ENCODE measurements around the gene BPIFA3. TPM values are rescaled to one million over a fixed set of nuclear protein-coding genes. Genes with fewer than 3 reads are reported as not detected.

BPIFA3 gene
- total and polyA plus RNA-seq, 2 of the 13 experiments (the other 11 are each of a cell fraction or from before 2014, with no cell fraction given), result not detected

- TF ChIP-seq IRF2 (CRISPR knock-in tag; IDR thresholded peaks at IDR 0.05) (peak; percentile 83), RARG (CRISPR knock-in tag; IDR thresholded peaks at IDR 0.05; ENCODE audit: low read depth) (no peak), ZNF138 (CRISPR knock-in tag; IDR thresholded peaks at IDR 0.05; ENCODE audit: low read depth) (no peak), ZSCAN25 (CRISPR knock-in tag; IDR thresholded peaks at IDR 0.05) (peak; percentile 47; the same call in 1 of the 2 replicates), MED1 (CRISPR knock-in tag; IDR thresholded peaks at IDR 0.05) (peak; percentile 51; the same call in 1 of the 2 replicates), HMGXB3 (CRISPR knock-in tag; IDR thresholded peaks at IDR 0.05; ENCODE audit: borderline replicate concordance) (peak; percentile 46; the same call in 1 of the 2 replicates), FOXA1 (IDR thresholded peaks at IDR 0.05) (no peak), FOXA1 (CRISPR knock-in tag; IDR thresholded peaks at IDR 0.05) (peak; percentile 21; the same call in 1 of the 2 replicates), ZMYM4 (CRISPR knock-in tag; IDR thresholded peaks at IDR 0.05) (peak; percentile 31; the same call in 1 of the 2 replicates), ERF (CRISPR knock-in tag; IDR thresholded peaks at IDR 0.05) (peak; percentile 93), SP5 (CRISPR knock-in tag; IDR thresholded peaks at IDR 0.05; ENCODE audit: borderline replicate concordance, low read depth) (peak; percentile 33; the same call in 1 of the 2 replicates), SNAPC2 (CRISPR knock-in tag; IDR thresholded peaks at IDR 0.05) (0 out of 2 replicates have a peak, but pooled peaks have one; percentile 45), RELA (CRISPR knock-in tag; IDR thresholded peaks at IDR 0.05) (0 out of 2 replicates have a peak, but pooled peaks have one; percentile 51), ZNF740 (CRISPR knock-in tag; IDR thresholded peaks at IDR 0.05) (peak; percentile 28; the same call in 1 of the 2 replicates), HNF1A (IDR thresholded peaks at IDR 0.05; ENCODE audit: low read depth) (no peak), HNF1A (CRISPR knock-in tag; IDR thresholded peaks at IDR 0.05; ENCODE audit: borderline replicate concordance) (no peak), ZNF570 (CRISPR knock-in tag; IDR thresholded peaks at IDR 0.05; ENCODE audit: borderline replicate concordance) (no peak), SMC3 (IDR thresholded peaks at IDR 0.05; ENCODE audit: low read length) (peak; percentile 100), ZNF264 (CRISPR knock-in tag; IDR thresholded peaks at IDR 0.05) (peak; percentile 27; the same call in 1 of the 2 replicates), FOXK1 (CRISPR knock-in tag; IDR thresholded peaks at IDR 0.05; ENCODE audit: borderline replicate concordance, low read depth) (peak; percentile 47; the same call in 1 of the 2 replicates), ZNF44 (CRISPR knock-in tag; IDR thresholded peaks at IDR 0.05) (peak; percentile 31; the same call in 1 of the 2 replicates), ELF4 (CRISPR knock-in tag; IDR thresholded peaks at IDR 0.05; ENCODE audit: borderline replicate concordance) (no peak)
These were observed 45.5 kb downstream of the BPIFA3 start (continued) for GRCh38 chr20:33262658-33263065.

All from HepG2 (cell line).